Endodermal cell (in vitro differentiated cells): ENCODE data around the gene TFPT. TPM values are rescaled to one million over a fixed set of nuclear protein-coding genes. Genes with fewer than 3 reads are reported as not detected.
"Not testable (repeated sequence)": the region's sequence is repeated elsewhere in the genome, so short reads cannot be mapped to it uniquely, and the experiment has no call there.

ENCODE experiments used
- DNase-seq: peaks from one replicate; pipeline ENCODE4 v3.0.0-alpha.2; 2017
- H3K27ac ChIP-seq: 2 replicates; pipeline ENCODE4 v1.5.1; 2013; ENCODE audit warnings: mild to moderate bottlenecking, low read depth, low read length, moderate library complexity
- H3K27me3 ChIP-seq: 2 replicates; pipeline ENCODE4 v1.6.1; 2013; ENCODE audit warnings: mild to moderate bottlenecking, low read length, moderate library complexity; ENCODE audit not compliant: insufficient read depth, control insufficient read depth, poor library complexity, severe bottlenecking
- H3K36me3 ChIP-seq: 2 replicates; pipeline ENCODE4 v1.7.0; 2013; ENCODE audit warnings: mild to moderate bottlenecking, low read length, moderate library complexity; ENCODE audit not compliant: control insufficient read depth, insufficient read depth
- H3K4me1 ChIP-seq: one replicate; pipeline ENCODE4 v1.7.0; 2013; ENCODE audit warnings: low read length; ENCODE audit not compliant: control insufficient read depth, insufficient read depth
- H3K4me3 ChIP-seq: 2 replicates; pipeline ENCODE4 v1.5.1; 2013; ENCODE audit warnings: mild to moderate bottlenecking, low read length, moderate library complexity
- H3K9ac ChIP-seq: 2 replicates; pipeline ENCODE4 v1.6.1; 2013; ENCODE audit warnings: mild to moderate bottlenecking, low read length, moderate library complexity; ENCODE audit not compliant: poor library complexity, severe bottlenecking; ENCODE audit errors: extremely low read depth
- H3K9me3 ChIP-seq: 2 replicates; pipeline ENCODE4 v1.6.1; 2013; ENCODE audit warnings: mild to moderate bottlenecking, low read length, moderate library complexity; ENCODE audit not compliant: control insufficient read depth
- H3K27ac Mint-ChIP-seq: 2 replicates; pipeline ENCODE4 v1.8.0; 2020; ENCODE audit warnings: mixed read lengths
- H3K27me3 Mint-ChIP-seq: 2 replicates; pipeline ENCODE4 v1.8.0; 2021; ENCODE audit warnings: mild to moderate bottlenecking, mixed read lengths; ENCODE audit not compliant: insufficient read depth
- H3K36me3 Mint-ChIP-seq: 2 replicates; pipeline ENCODE4 v1.8.0; 2020; ENCODE audit warnings: low read depth, mixed read lengths
- H3K4me1 Mint-ChIP-seq: 2 replicates; pipeline ENCODE4 v1.8.0; 2020; ENCODE audit warnings: mixed read lengths
- H3K4me3 Mint-ChIP-seq: 2 replicates; pipeline ENCODE4 v1.8.0; 2020; ENCODE audit warnings: mild to moderate bottlenecking, moderate library complexity, mixed read lengths
- H3K9me3 Mint-ChIP-seq: 2 replicates; pipeline ENCODE4 v1.8.0; 2020; ENCODE audit warnings: mild to moderate bottlenecking, mixed read lengths
- CTCF ChIP-seq: fragments of 200-600 bp; sonication (generic); conservative IDR thresholded peaks from 2 replicates; pipeline ENCODE4 v1.5.0; 2021; ENCODE audit warnings: antibody characterized with exemption, mild to moderate bottlenecking
- WGBS, 2 experiments: methylation state at CpG; one replicate each; pipeline versions ENCODE4 v1.1.5 to v1.1.7; 2013; ENCODE audit warnings: missing lambda C conversion rate in 2 of 2, mixed read lengths in 1 of 2; ENCODE audit not compliant: insufficient coverage in 1 of 2, insufficient read length in 1 of 2; 5-methylcytosine and 5-hydroxymethylcytosine counted together
- total RNA-seq, 2 donors: library from RNA; stranded (reverse); fragmentation: NEBNext Ultra II Directional in 1 of 2; extraction: Animal tissue kit (Norgen Biotek cat#: 25700) in 1 of 2; gene quantifications; 2 replicates in 1 of 2; 3 replicates in 1 of 2; pipeline ENCODE4 v1.2.1, GENCODE V29; 2021

TFPT gene
- total RNA-seq, 2 donors from 2014 or later = 19.5 to 21.6 TPM

GRCh38 chr19:54099190-54099902, 16.1 kb downstream of the TFPT start:
- peaks cover 6% of the 10 kb centered on the region for H3K9me3 Mint-ChIP-seq
- Histone ChIP-seq H3K4me1 (no peaks in the 10 kb centered on the region), H3K27ac (no peak overlapping the region), H3K9ac (no peak overlapping the region), H3K4me3 (no peak overlapping the region), H3K27me3 (peaks cover 28% of the 10 kb centered on the region), H3K9me3 (no peaks in the 10 kb centered on the region), H3K36me3 (no peaks in the 10 kb centered on the region)
- no peaks in the 10 kb centered on the region for H3K36me3 Mint-ChIP-seq
- no peak for TF ChIP-seq CTCF
- WGBS, 2 experiments = 94 to 95% methylated on average over 6 to 10 of the region's 12 CpGs
- peaks cover 3% of the 10 kb centered on the region for H3K4me1 Mint-ChIP-seq
- no peak overlapping the region for H3K27ac Mint-ChIP-seq
- no peak overlapping the region for H3K4me3 Mint-ChIP-seq
- peaks cover 26% of the 10 kb centered on the region for H3K27me3 Mint-ChIP-seq
- DNase-seq = no peak

- H3K4me3 Mint-ChIP-seq = peak overlapping the region; percentile 45
- Histone ChIP-seq H3K4me1 (no peaks in the 10 kb centered on the region), H3K9ac (no peak overlapping the region)
Measured at GRCh38 chr19:54096617-54097106, 18.8 kb downstream of the TFPT start.

GRCh38 chr19:54095859-54096616, 19.4 kb downstream of the TFPT start:
- H3K9me3 Mint-ChIP-seq = peaks cover 17% of the 10 kb centered on the region
- not testable (repeated sequence) for H3K4me1 ChIP-seq, H3K36me3 ChIP-seq, H3K27ac ChIP-seq, H3K9ac ChIP-seq, H3K36me3 Mint-ChIP-seq, H3K27ac Mint-ChIP-seq, H3K4me1 Mint-ChIP-seq, H3K9me3 ChIP-seq
- peaks cover 46% of the 10 kb centered on the region for H3K27me3 Mint-ChIP-seq
- peak; percentile 87 for DNase-seq
- 3 to 4% methylated on average over 19 to 46 of the region's 46 CpGs for WGBS, 2 experiments
- peak overlapping the region; percentile 45 for H3K4me3 Mint-ChIP-seq
- peak; percentile 30 for TF ChIP-seq CTCF
- peaks cover 31% of the 10 kb centered on the region for H3K27me3 ChIP-seq
- peak overlapping the region; percentile 62 for H3K4me3 ChIP-seq

More at GRCh38 chr19:54096617-54097106, 18.8 kb downstream of the TFPT start:
- H3K9me3 ChIP-seq = no peaks in the 10 kb centered on the region
- no peak overlapping the region for H3K27ac ChIP-seq
- Mint-ChIP-seq H3K9me3 (peaks cover 17% of the 10 kb centered on the region), H3K27me3 (peaks cover 42% of the 10 kb centered on the region), H3K27ac (no peak overlapping the region), H3K4me1 (no peaks in the 10 kb centered on the region), H3K36me3 (no peaks in the 10 kb centered on the region)
- TF ChIP-seq CTCF = no peak
- DNase-seq = peak; percentile 77
- WGBS, 2 experiments = 15 to 29% methylated on average over 10 to 14 of the region's 14 CpGs
- peaks cover 31% of the 10 kb centered on the region for H3K27me3 ChIP-seq
- no peaks in the 10 kb centered on the region for H3K36me3 ChIP-seq
- H3K4me3 ChIP-seq = peak overlapping the region; percentile 62
